Right cardiac atrium (tissue), 5 donors: ENCODE data around the gene DAB1. TPM values are rescaled to one million over a fixed set of nuclear protein-coding genes. Genes with fewer than 3 reads are reported as not detected.

Experiments used
- ATAC-seq, 2 donors: fragments of 200-7000 bp; cut with Tn5 transposase; one replicate each; pipeline versions ENCODE4 v1.8.0 to v1.9.1; 2020; ENCODE audit warnings: moderate library complexity in 2 of 2, mild to moderate bottlenecking in 1 of 2
- DNase-seq, 3 donors: peaks; one replicate each; pipeline ENCODE4 v3.0.0-alpha.2; 2020
- H3K27ac ChIP-seq: one replicate; pipeline ENCODE4 v1.5.1; 2013; ENCODE audit warnings: mild to moderate bottlenecking, low read length, control low read depth, moderate library complexity
- H3K27me3 ChIP-seq: one replicate; pipeline ENCODE4 v1.6.1; 2013; ENCODE audit not compliant: control insufficient read depth, insufficient read depth
- H3K4me1 ChIP-seq: one replicate; pipeline ENCODE4 v1.6.1; 2013; ENCODE audit warnings: low read length; ENCODE audit not compliant: control insufficient read depth, insufficient read depth
- H3K4me3 ChIP-seq: one replicate; pipeline ENCODE4 v1.5.1; 2013; ENCODE audit warnings: low read length, control low read depth
- H3K9me3 ChIP-seq: one replicate; pipeline ENCODE4 v1.6.1; 2013; ENCODE audit warnings: low read length; ENCODE audit not compliant: control insufficient read depth
- whole genome bisulfite sequencing: extraction: QIAGEN DNeasy Blood & Tissue Kit; methylation state at CpG from one replicate; pipeline ENCODE4 v1.1.7; 2013; 5-methylcytosine and 5-hydroxymethylcytosine counted together
- intact Hi-C, 4 donors: fragments of 100-400 bp; cut with DNase I; formaldehyde crosslinking; loops; one replicate each; pipeline versions ENCODE4 v1.11.0 to v1.14.0; 2022 to 2023
- polyA plus RNA-seq: library from polyadenylated mRNA; stranded (reverse); fragments of 200-250 nt; gene quantifications from one replicate; pipeline ENCODE4 v1.2.3, GENCODE V29; 2013
- total RNA-seq, 4 donors: library from RNA; stranded (reverse); fragmentation: NEBNext Ultra II Directional; extraction: Animal tissue kit (Norgen Biotek cat#: 25700); gene quantifications; one replicate each; pipeline ENCODE4 v1.2.1, GENCODE V29; 2021
- donor health status: healthy with polysubstance abuse.
- donor health status: DM: no; HTN: yes; CAD: no.
- donor health status: DM: no; HTN: no; CAD: no.
- donor health status: DM: no; HTN: yes; CAD: no; lungs with severe emphysema.
- donor health status: DM: yes; HTN: yes; CAD: no.

Gene DAB1
- total and polyA plus RNA-seq, 5 donors: 2.5 to 10.8 (median 8.7) TPM

GRCh38 chr1:57296726-57297250 lies 127.1 kb downstream of the DAB1 start:
- Histone ChIP-seq H3K4me1 (no peaks in the 10 kb centered on the region), H3K9me3 (no peaks in the 10 kb centered on the region), H3K27me3 (no peaks in the 10 kb centered on the region), H3K4me3 (no peak overlapping the region), H3K27ac (no peak overlapping the region)
- intact Hi-C loops: no loop called here
- WGBS: 39% methylated on average over 4 of the region's 4 CpGs
- DNase-seq (no peak), ATAC-seq (no peak)

DNA sequence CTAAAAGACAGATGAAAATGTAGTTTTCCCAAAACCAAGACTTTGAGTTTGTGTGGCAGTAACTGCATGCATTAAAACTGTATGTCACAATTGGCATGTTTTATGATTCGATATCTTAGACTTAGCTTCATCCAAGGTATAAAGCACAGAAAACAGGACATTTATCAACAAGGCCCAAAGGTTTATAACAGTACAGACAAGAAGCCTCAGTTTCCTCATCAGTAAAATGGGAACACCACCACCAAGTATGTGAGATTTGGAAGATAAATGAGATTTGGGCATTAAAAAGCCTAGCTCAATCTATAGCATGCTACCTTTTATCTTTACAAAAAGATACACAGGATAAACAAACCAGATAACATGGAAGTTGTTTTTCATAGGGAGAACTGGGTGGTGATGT lies 128.5 kb downstream of the DAB1 start:
- ATAC-seq (no peak), DNase-seq (no peak)
- Histone ChIP-seq H3K4me3 (no peak overlapping the region), H3K27me3 (no peaks in the 10 kb centered on the region), H3K27ac (no peak overlapping the region), H3K4me1 (no peaks in the 10 kb centered on the region), H3K9me3 (no peaks in the 10 kb centered on the region)
- intact Hi-C loops: no loop called here
- 95% methylated on average over 1 of the region's 1 CpG for WGBS

DNA sequence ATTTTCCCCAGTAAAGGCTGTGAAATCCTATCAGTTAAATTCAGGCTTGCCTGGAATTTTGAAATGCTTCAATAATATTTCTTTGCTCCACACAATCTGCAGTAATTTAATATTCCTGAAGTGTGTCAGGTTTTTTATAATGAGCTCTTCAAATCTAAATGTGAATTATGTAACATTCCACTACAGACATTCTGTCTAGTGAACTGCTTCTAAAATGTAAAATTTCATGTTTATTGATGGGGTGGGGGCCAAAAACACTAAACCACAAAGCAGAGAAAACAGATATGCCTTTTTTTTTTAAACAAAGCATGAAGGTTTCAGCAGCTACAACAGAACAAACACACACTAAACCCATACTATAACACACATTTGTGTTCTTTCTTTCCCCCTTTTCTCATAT lies 129.7 kb downstream of the DAB1 start:
- H3K4me3 ChIP-seq: no peak overlapping the region
- no peaks in the 10 kb centered on the region for H3K9me3 ChIP-seq
- no peaks in the 10 kb centered on the region for H3K4me1 ChIP-seq
- ATAC-seq: no peak
- intact Hi-C loops: no loop called here
- H3K27ac ChIP-seq: no peak overlapping the region
- no peak for DNase-seq
- H3K27me3 ChIP-seq: no peaks in the 10 kb centered on the region

DNA sequence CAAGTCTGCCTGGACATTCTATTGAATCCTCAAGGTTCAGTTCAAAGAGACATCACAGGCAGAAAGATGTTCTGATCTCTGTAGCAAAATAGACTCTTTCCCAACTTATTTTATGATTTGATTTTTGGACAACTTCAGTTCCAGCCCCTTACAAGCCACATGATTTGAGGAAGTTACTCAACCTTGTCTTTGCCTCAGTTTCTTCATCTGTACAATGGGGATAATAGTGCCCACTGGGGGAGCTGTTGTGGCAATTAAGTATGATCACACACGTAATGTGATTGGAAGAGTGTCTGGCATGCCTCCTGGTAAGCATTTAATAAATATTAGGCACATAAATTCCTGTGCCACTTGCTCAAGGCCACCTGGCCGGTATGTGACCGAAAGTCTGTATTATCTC lies 130.6 kb downstream of the DAB1 start:
- no peaks in the 10 kb centered on the region for H3K4me1 ChIP-seq
- 80% methylated on average over 3 of the region's 3 CpGs for WGBS
- intact Hi-C loops: no loop called here
- no peaks in the 10 kb centered on the region for H3K9me3 ChIP-seq
- no peaks in the 10 kb centered on the region for H3K27me3 ChIP-seq
- H3K27ac ChIP-seq: no peak overlapping the region
- DNase-seq: no peak
- no peak for ATAC-seq
- H3K4me3 ChIP-seq: no peak overlapping the region

- H3K27me3 ChIP-seq: no peaks in the 10 kb centered on the region
- no peak overlapping the region for H3K27ac ChIP-seq
- no peaks in the 10 kb centered on the region for H3K9me3 ChIP-seq
- H3K4me3 ChIP-seq: no peak overlapping the region
- no peak for ATAC-seq
- no peak for DNase-seq
- H3K4me1 ChIP-seq: no peaks in the 10 kb centered on the region
- WGBS: 29% methylated on average over 2 of the region's 2 CpGs
- intact Hi-C loops: no loop called here
Measured at GRCh38 chr1:57289781-57290180, 134.1 kb downstream of the DAB1 start.

- 82% methylated on average over 2 of the region's 2 CpGs for WGBS
- intact Hi-C loops: no loop called here
- H3K4me1 ChIP-seq: no peaks in the 10 kb centered on the region
- DNase-seq (no peak), ATAC-seq (no peak)
- H3K27ac ChIP-seq: no peak overlapping the region
- H3K27me3 ChIP-seq: no peaks in the 10 kb centered on the region
- H3K9me3 ChIP-seq: no peaks in the 10 kb centered on the region
- H3K4me3 ChIP-seq: no peak overlapping the region
Measured at GRCh38 chr1:57285992-57286391, 137.9 kb downstream of the DAB1 start.

- no peaks in the 10 kb centered on the region for H3K4me1 ChIP-seq
- H3K27me3 ChIP-seq: no peaks in the 10 kb centered on the region
- intact Hi-C loops: no loop called here
- no peak for DNase-seq
- no peaks in the 10 kb centered on the region for H3K9me3 ChIP-seq
- H3K27ac ChIP-seq: no peak overlapping the region
- no peak overlapping the region for H3K4me3 ChIP-seq
- ATAC-seq: no peak
- WGBS: 68% methylated on average over 2 of the region's 2 CpGs
Measured at GRCh38 chr1:57282411-57282810, 141.4 kb downstream of the DAB1 start.

DNA sequence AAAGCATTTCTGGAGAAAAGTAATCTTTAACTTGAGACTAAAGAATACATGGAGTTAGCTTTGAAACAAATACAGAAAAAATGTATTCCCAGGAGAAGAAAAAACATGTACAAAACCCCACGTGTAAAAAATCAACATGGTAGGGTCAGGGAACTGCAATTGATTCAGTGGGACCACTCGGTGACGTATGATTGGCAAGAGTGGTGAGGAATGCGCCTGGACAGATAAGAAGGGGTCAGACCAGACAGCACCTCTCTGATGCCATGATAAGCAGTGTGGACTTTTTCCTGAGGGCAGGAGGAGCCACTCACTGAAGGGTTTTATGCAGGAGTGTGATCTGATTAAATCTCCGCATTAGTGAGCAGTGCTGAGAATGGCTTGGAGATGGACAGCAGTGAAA lies 142.5 kb downstream of the DAB1 start:
- no peak overlapping the region for H3K27ac ChIP-seq
- ATAC-seq (no peak), DNase-seq (no peak)
- intact Hi-C loops: no loop called here
- H3K4me1 ChIP-seq: no peaks in the 10 kb centered on the region
- H3K4me3 ChIP-seq: no peak overlapping the region
- no peaks in the 10 kb centered on the region for H3K27me3 ChIP-seq
- H3K9me3 ChIP-seq: no peaks in the 10 kb centered on the region
- WGBS: 53% methylated on average over 5 of the region's 5 CpGs

- WGBS: 73% methylated on average over 3 of the region's 3 CpGs
- H3K27me3 ChIP-seq: no peaks in the 10 kb centered on the region
- no peak overlapping the region for H3K27ac ChIP-seq
- H3K4me1 ChIP-seq: no peaks in the 10 kb centered on the region
- no peak for ATAC-seq
- no peak overlapping the region for H3K4me3 ChIP-seq
- intact Hi-C loops: no loop called here
- H3K9me3 ChIP-seq: no peaks in the 10 kb centered on the region
- DNase-seq: no peak
Measured at GRCh38 chr1:57279909-57280666, 143.8 kb downstream of the DAB1 start.

DNA sequence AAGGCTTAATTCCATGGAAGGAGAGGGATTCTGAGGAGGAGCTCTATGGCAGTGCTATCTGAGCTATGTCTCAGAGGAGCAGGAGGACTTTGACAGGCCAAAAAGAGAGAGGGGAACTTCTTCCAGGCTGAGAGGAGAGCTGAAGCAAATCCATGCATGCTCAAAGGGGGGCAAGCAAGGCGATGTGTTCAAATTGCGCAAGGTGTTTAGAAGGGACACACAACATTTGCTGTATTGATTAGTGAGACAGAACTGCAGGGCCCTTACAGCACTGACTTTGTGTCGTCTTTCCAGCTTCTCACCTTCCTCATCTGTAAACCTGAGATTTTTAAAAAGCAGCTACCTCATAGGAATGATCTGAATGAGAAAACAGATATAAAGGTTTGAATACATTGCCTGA lies 145.3 kb downstream of the DAB1 start:
- intact Hi-C loops: no loop called here
- ATAC-seq: no peak
- 90% methylated on average over 3 of the region's 3 CpGs for WGBS

GRCh38 chr1:57277681-57278080 lies 146.2 kb downstream of the DAB1 start:
- Histone ChIP-seq H3K9me3 (no peaks in the 10 kb centered on the region), H3K4me1 (no peaks in the 10 kb centered on the region), H3K27me3 (no peaks in the 10 kb centered on the region), H3K4me3 (no peak overlapping the region), H3K27ac (no peak overlapping the region)
- intact Hi-C loops: no loop called here
- WGBS: 57% methylated on average over 2 of the region's 2 CpGs
- ATAC-seq: no peak
- DNase-seq: no peak

More for the DNA sequence above, 145.3 kb downstream of the DAB1 start:
- Histone ChIP-seq H3K4me3 (no peak overlapping the region), H3K4me1 (no peaks in the 10 kb centered on the region), H3K9me3 (no peaks in the 10 kb centered on the region), H3K27ac (no peak overlapping the region), H3K27me3 (no peaks in the 10 kb centered on the region)
- no peak for DNase-seq

DNA sequence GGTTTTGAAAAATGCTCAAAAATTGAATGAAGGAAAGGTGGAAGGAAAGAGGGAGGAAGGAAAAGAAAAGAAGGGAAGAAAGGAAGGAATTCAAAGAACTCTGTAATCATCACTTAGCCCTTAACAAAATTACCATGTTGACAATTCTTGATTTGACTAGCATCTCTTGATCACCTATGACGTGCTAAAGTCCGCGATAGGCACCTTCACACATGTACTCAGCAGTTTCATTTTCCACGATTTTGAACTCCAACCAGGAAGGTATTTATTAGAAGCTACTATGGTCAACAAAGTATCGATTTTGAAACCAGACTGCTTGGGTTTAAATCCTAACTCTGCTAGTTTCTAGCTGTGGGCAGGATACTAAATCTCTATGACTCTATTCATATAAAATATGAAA lies 146.9 kb downstream of the DAB1 start:
- intact Hi-C loops: no loop called here
- no peak overlapping the region for H3K27ac ChIP-seq
- WGBS: 71% methylated on average over 5 of the region's 5 CpGs
- no peaks in the 10 kb centered on the region for H3K4me1 ChIP-seq
- H3K9me3 ChIP-seq: no peaks in the 10 kb centered on the region
- no peaks in the 10 kb centered on the region for H3K27me3 ChIP-seq
- ATAC-seq: no peak
- no peak for DNase-seq
- no peak overlapping the region for H3K4me3 ChIP-seq
